ENCODE data around the gene CLDN14. TPM values are rescaled to one million over a fixed set of nuclear protein-coding genes. Genes with fewer than 3 reads are reported as not detected.

The CLDN14 gene
- total and polyA plus RNA-seq, 7 experiments from 2014 or later = not detected

DNA sequence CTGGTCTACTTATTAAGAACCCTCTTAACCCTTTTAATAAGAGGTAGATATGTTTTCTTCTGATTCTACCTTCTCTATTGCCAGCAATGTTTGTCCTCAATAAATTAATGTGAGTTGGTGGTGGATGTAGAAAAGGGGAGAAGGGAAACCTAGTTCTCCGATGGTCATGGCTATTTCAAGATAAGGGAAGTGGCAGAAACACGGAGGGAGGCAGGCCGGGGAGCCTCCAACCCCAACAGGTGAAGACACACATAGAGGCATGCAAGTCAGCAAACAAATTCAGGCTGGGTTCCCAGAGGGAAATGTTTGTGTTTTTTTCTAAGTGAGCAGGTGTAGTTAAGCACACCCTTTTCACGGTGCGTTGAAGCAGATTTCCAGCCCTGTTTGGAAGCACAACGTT is 31.0 kb upstream of the CLDN14 start:
- no peak overlapping the region for H3K27ac Mint-ChIP-seq
- no peaks in the 10 kb centered on the region for H3K9me3 Mint-ChIP-seq
- ChIA-PET POLR2A (no interaction called here), CTCF (interaction anchor here (1.4 kb wide), 1 partner anchor 416 kb away, joined by 4 read pairs; no protein-coding TSS in a partner anchor)
- Histone ChIP-seq H3K9me3 (ENCODE audit: control insufficient read depth in 2 of 3, low read length in 3 of 3) (no peaks in the 10 kb centered on the region), H3K27ac (ENCODE audit: low read depth, low read length) (no peak overlapping the region), H3K4me3 (ENCODE audit: low read length) (no peak overlapping the region), H3K27me3 (ENCODE audit: control insufficient read depth in 2 of 2, insufficient read depth in 2 of 2, low read length in 2 of 2) (no peaks in the 10 kb centered on the region), H3K4me1 (ENCODE audit: control insufficient read depth in 2 of 2, insufficient read depth in 2 of 2, low read length in 2 of 2) (peaks cover 0 to 6% of the 10 kb centered on the region in 2 donors), H3K36me3 (ENCODE audit: control insufficient read depth in 2 of 3, insufficient read depth in 3 of 3, low read length in 3 of 3) (no peaks in the 10 kb centered on the region)
- intact Hi-C loops (cut with micrococcal nuclease) = no loop called here
- H3K4me1 Mint-ChIP-seq = peaks cover 0 to 15% (median 12%) of the 10 kb centered on the region in 7 donors
- H3K36me3 Mint-ChIP-seq = no peaks in the 10 kb centered on the region
- no peak for DNase-seq
- ATAC-seq = no peak
- peaks cover 1 to 17% (median 9%) of the 10 kb centered on the region in 5 donors for H3K27me3 Mint-ChIP-seq
- H3K4me3 Mint-ChIP-seq = no peak overlapping the region

DNA sequence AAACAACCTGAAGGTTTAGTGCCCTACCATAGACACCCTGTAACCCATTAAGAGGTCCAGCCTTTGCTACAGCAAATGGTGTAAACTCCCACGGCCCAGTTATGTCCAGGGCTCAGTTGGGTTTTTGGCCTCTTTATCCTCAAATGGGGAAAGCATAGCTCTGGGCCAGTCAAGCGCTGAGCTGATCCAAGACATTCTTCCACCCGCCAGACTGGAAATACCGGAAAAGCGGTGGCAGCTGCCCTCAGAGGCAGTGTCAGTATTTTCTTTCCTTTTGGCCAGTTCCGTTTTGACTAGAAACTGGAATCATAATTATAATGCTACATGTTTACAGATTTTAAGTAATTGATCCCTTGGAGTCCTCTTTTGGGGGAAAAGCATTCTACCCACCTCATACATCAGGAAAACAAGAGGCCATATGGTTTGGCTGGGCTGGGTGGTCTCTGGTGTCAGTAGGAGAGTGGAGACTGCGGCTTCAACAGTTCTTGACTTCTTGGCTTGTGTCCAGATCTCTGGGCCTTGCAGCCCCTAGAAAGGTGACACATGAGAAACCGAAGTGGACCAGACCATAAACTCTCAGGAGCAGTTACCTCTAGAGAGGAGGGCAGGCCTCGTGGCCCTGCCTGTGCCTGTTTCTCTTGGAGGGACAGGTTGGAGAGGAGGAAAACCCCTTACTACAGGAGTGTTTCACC is 30.2 kb upstream of the CLDN14 start:
- Histone ChIP-seq H3K4me3 (ENCODE audit: low read length) (no peak overlapping the region), H3K27me3 (ENCODE audit: control insufficient read depth in 2 of 2, insufficient read depth in 2 of 2, low read length in 2 of 2) (no peaks in the 10 kb centered on the region), H3K36me3 (ENCODE audit: control insufficient read depth in 2 of 3, insufficient read depth in 3 of 3, low read length in 3 of 3) (no peaks in the 10 kb centered on the region), H3K4me1 (ENCODE audit: control insufficient read depth in 2 of 2, insufficient read depth in 2 of 2, low read length in 2 of 2) (peaks cover 0 to 6% of the 10 kb centered on the region in 2 donors), H3K9me3 (ENCODE audit: control insufficient read depth in 2 of 3, low read length in 3 of 3) (no peaks in the 10 kb centered on the region), H3K27ac (ENCODE audit: low read depth, low read length) (no peak overlapping the region)
- ATAC-seq = no peak
- POLR2A ChIA-PET = no interaction called here
- no peak overlapping the region for H3K4me3 Mint-ChIP-seq
- peaks cover 0 to 15% (median 12%) of the 10 kb centered on the region in 7 donors for H3K4me1 Mint-ChIP-seq
- peaks cover 0 to 19% (median 9%) of the 10 kb centered on the region in 5 donors for H3K27me3 Mint-ChIP-seq
- CTCF ChIA-PET = no interaction called here
- H3K9me3 Mint-ChIP-seq = no peaks in the 10 kb centered on the region
- intact Hi-C loops (cut with micrococcal nuclease) = loop anchor here in 1 of 2 donors (10.0 kb wide), 1 partner anchor 505 kb away; no protein-coding TSS in a partner anchor
- no peak overlapping the region for H3K27ac Mint-ChIP-seq
- DNase-seq = no peak
- H3K36me3 Mint-ChIP-seq = no peaks in the 10 kb centered on the region

DNA sequence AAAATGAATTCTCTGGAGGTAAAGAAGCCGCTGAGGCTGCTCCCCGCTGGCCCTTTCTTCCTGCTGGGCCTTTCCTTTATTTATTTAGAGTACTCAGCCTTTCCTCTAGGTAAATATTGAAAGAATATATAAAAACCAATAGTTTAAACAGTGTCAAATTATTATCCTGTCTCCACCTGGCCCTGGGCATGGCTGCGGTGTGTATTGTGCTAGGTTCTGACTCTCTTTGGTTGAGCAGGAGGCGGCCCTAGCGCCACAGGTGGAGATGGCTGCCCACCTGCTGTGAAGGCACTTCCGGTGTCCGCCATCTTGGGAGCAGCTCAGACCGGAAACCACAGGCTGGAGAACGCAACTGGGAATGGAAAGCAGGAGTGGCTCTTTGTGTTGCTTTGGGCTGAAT is 29.0 kb upstream of the CLDN14 start:
- H3K36me3 Mint-ChIP-seq = no peaks in the 10 kb centered on the region
- no peak overlapping the region for H3K27ac Mint-ChIP-seq
- peaks cover 0 to 15% (median 12%) of the 10 kb centered on the region in 7 donors for H3K4me1 Mint-ChIP-seq
- Histone ChIP-seq H3K4me3 (ENCODE audit: low read length) (no peak overlapping the region), H3K36me3 (ENCODE audit: control insufficient read depth in 2 of 3, insufficient read depth in 3 of 3, low read length in 3 of 3) (no peaks in the 10 kb centered on the region), H3K4me1 (ENCODE audit: control insufficient read depth in 2 of 2, insufficient read depth in 2 of 2, low read length in 2 of 2) (peaks cover 0 to 6% of the 10 kb centered on the region in 2 donors), H3K27me3 (ENCODE audit: control insufficient read depth in 2 of 2, insufficient read depth in 2 of 2, low read length in 2 of 2) (no peaks in the 10 kb centered on the region), H3K27ac (ENCODE audit: low read depth, low read length) (no peak overlapping the region), H3K9me3 (ENCODE audit: control insufficient read depth in 2 of 3, low read length in 3 of 3) (no peaks in the 10 kb centered on the region)
- no peak for DNase-seq
- no peak overlapping the region for H3K4me3 Mint-ChIP-seq
- H3K9me3 Mint-ChIP-seq = no peaks in the 10 kb centered on the region
- ChIA-PET CTCF (no interaction called here), POLR2A (no interaction called here)
- no peak for ATAC-seq
- intact Hi-C loops (cut with micrococcal nuclease) = loop anchor here in 1 of 2 donors (10.0 kb wide), 1 partner anchor 506 kb away; no protein-coding TSS in a partner anchor
- peaks cover 0 to 25% (median 6%) of the 10 kb centered on the region in 5 donors for H3K27me3 Mint-ChIP-seq

DNA sequence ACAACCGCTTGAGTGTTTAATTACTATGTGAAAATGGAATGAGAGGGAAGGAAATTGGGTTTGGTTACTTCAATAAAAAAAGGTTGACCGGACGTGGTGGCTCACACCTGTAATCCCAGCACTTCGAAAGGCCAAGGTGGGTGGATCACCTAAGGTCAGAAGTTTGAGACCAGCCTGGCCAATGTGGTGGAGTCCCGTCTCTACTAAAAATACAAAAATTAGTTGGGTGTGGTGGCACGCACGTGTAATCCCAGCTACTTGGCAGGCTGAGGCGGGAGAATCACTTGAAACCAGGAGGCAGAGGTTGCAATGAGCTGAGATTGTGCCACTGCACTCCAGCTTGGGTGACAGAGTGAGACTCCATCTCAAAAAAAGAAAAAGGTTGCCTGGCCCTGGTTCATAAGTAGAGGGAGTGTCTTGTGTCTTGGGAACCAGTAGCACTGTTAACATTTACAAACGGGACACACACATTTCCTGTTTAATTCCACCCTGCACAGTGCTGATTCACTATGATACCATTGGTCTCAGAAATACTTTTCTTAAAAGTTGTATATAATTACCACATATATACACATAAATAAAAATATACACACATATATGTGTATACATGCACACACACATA is 27.6 kb upstream of the CLDN14 start:
- Mint-ChIP-seq H3K4me3 (no peak overlapping the region), H3K27me3 (peaks cover 0 to 24% (median 10%) of the 10 kb centered on the region in 5 donors), H3K4me1 (peaks cover 0 to 15% (median 12%) of the 10 kb centered on the region in 7 donors), H3K27ac (no peak overlapping the region), H3K36me3 (no peaks in the 10 kb centered on the region), H3K9me3 (no peaks in the 10 kb centered on the region)
- Histone ChIP-seq H3K9me3 (ENCODE audit: control insufficient read depth in 2 of 3, low read length in 3 of 3) (no peaks in the 10 kb centered on the region), H3K27me3 (ENCODE audit: control insufficient read depth in 2 of 2, insufficient read depth in 2 of 2, low read length in 2 of 2) (no peaks in the 10 kb centered on the region), H3K4me1 (ENCODE audit: control insufficient read depth in 2 of 2, insufficient read depth in 2 of 2, low read length in 2 of 2) (peaks cover 0 to 6% of the 10 kb centered on the region in 2 donors), H3K4me3 (ENCODE audit: low read length) (no peak overlapping the region), H3K36me3 (ENCODE audit: control insufficient read depth in 2 of 3, insufficient read depth in 3 of 3, low read length in 3 of 3) (no peaks in the 10 kb centered on the region), H3K27ac (ENCODE audit: low read depth, low read length) (no peak overlapping the region)
- intact Hi-C loops (cut with micrococcal nuclease) = loop anchor here in 1 of 2 donors (10.0 kb wide), 1 partner anchor 507 kb away; no protein-coding TSS in a partner anchor
- ATAC-seq (no peak), DNase-seq (no peak)
- CTCF ChIA-PET = interaction anchor here (1.1 kb wide), 1 partner anchor 78 kb away, joined by 4 read pairs; no protein-coding TSS in a partner anchor
- POLR2A ChIA-PET = interaction anchor here (0.5 kb wide), 1 partner anchor 1136 kb away, joined by 3 read pairs; no protein-coding TSS in a partner anchor

- peaks cover 0 to 1% of the 10 kb centered on the region in 2 donors for H3K4me1 ChIP-seq (ENCODE audit: control insufficient read depth in 2 of 2, insufficient read depth in 2 of 2, low read length in 2 of 2)
- Mint-ChIP-seq H3K4me1 (peaks cover 0 to 8% (median 6%) of the 10 kb centered on the region in 7 donors), H3K27ac (no peak overlapping the region), H3K9me3 (no peaks in the 10 kb centered on the region), H3K27me3 (peaks cover 0 to 19% (median 10%) of the 10 kb centered on the region in 5 donors), H3K36me3 (no peaks in the 10 kb centered on the region), H3K4me3 (no peak overlapping the region)
- H3K36me3 ChIP-seq (ENCODE audit: control insufficient read depth in 2 of 3, insufficient read depth in 3 of 3, low read length in 3 of 3) = no peaks in the 10 kb centered on the region
- ChIA-PET CTCF (interaction anchor here (1.1 to 5.6 kb wide), 2 partner anchors 79 to 421 kb away, joined by 4 to 33 read pairs; no protein-coding TSS in a partner anchor), POLR2A (no interaction called here)
- intact Hi-C loops (cut with micrococcal nuclease) = loop anchor here in 1 of 2 donors (10.0 kb wide), 1 partner anchor 508 kb away; no protein-coding TSS in a partner anchor
- DNase-seq = no peak
- no peak overlapping the region for H3K27ac ChIP-seq (ENCODE audit: low read depth, low read length)
- no peaks in the 10 kb centered on the region for H3K9me3 ChIP-seq (ENCODE audit: control insufficient read depth in 2 of 3, low read length in 3 of 3)
- ATAC-seq = no peak
- H3K27me3 ChIP-seq (ENCODE audit: control insufficient read depth in 2 of 2, insufficient read depth in 2 of 2, low read length in 2 of 2) = no peaks in the 10 kb centered on the region
- no peak overlapping the region for H3K4me3 ChIP-seq (ENCODE audit: low read length)
These were observed 26.6 kb upstream of the CLDN14 start for GRCh38 chr21:36506482-36506881.

- peak in 7 of 9 donors; percentile 8 to 56 (median 40) for DNase-seq
- no peak overlapping the region for H3K27ac Mint-ChIP-seq
- peak; percentile 46 for ATAC-seq
- POLR2A ChIA-PET = interaction anchor here (1.3 kb wide), 1 partner anchor 9 kb away, joined by 3 read pairs; no protein-coding TSS in a partner anchor
- Histone ChIP-seq H3K4me3 (ENCODE audit: low read length) (no peak overlapping the region), H3K4me1 (ENCODE audit: control insufficient read depth in 2 of 2, insufficient read depth in 2 of 2, low read length in 2 of 2) (no peaks in the 10 kb centered on the region), H3K27me3 (ENCODE audit: control insufficient read depth in 2 of 2, insufficient read depth in 2 of 2, low read length in 2 of 2) (no peaks in the 10 kb centered on the region), H3K36me3 (ENCODE audit: control insufficient read depth in 2 of 3, insufficient read depth in 3 of 3, low read length in 3 of 3) (no peaks in the 10 kb centered on the region), H3K27ac (ENCODE audit: low read depth, low read length) (no peak overlapping the region), H3K9me3 (ENCODE audit: control insufficient read depth in 2 of 3, low read length in 3 of 3) (no peaks in the 10 kb centered on the region)
- H3K4me3 Mint-ChIP-seq = no peak overlapping the region
- H3K4me1 Mint-ChIP-seq = no peaks in the 10 kb centered on the region
- peaks cover 0 to 17% (median 10%) of the 10 kb centered on the region in 5 donors for H3K27me3 Mint-ChIP-seq
- CTCF ChIA-PET = interaction anchor here (0.6 to 5.6 kb wide), 9 partner anchors 9 to 495 kb away, joined by 3 to 33 read pairs (median 3); no protein-coding TSS in a partner anchor
- no peaks in the 10 kb centered on the region for H3K9me3 Mint-ChIP-seq
- intact Hi-C loops (cut with micrococcal nuclease) = loop anchor here (1.0 to 10.0 kb wide), 5 partner anchors 348 to 510 kb away; no protein-coding TSS in a partner anchor
- H3K36me3 Mint-ChIP-seq = no peaks in the 10 kb centered on the region
These were observed 24.4 kb upstream of the CLDN14 start for GRCh38 chr21:36504067-36505058.
